ENCODE data around the gene CD27.

Gene CD27

GRCh38 chr12:6435961-6436715, 8.6 kb upstream of the CD27 start:
- Histone ChIP-seq H3K36me3 (ENCODE audit: control insufficient read depth, insufficient read depth, low read length) (no peaks in the 10 kb centered on the region), H3K4me3 (ENCODE audit: extremely low read depth, insufficient read depth, low read length, poor library complexity, severe bottlenecking) (no peak overlapping the region), H3K9me3 (ENCODE audit: control insufficient read depth, low read length) (no peaks in the 10 kb centered on the region), H3K4me1 (ENCODE audit: control insufficient read depth, insufficient read depth, low read length, poor library complexity, severe bottlenecking) (no peaks in the 10 kb centered on the region), H3K27ac (ENCODE audit: low read depth, low read length, severe bottlenecking) (no peak overlapping the region)
- WGBS, 2 experiments (ENCODE audit: insufficient coverage in 2 of 2): 92 to 96% methylated on average over 11 to 12 of the region's 13 CpGs

DNA sequence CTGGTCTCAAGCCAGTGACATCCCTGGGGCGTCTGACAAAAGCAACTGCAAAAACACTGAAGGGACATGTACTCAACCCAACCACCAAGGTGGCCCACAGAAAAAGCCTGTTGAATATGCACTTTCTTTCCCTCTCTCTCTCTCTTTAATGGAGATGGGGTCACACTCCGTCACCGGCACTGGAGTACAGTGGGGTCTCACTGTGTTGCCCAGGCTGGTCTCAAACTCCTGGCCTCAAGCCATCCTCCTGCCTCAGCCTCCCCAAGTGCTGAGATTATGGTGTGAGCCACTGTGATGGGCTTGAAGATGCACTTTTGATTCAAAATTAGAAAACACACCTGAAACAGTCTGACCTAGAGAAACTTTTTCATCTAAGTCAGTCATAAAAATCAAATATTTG, 7.2 kb upstream of the CD27 start:
- WGBS, 2 experiments (ENCODE audit: insufficient coverage in 2 of 2): 95 to 100% methylated on average over 1 to 3 of the region's 3 CpGs
- H3K4me3 ChIP-seq (ENCODE audit: extremely low read depth, insufficient read depth, low read length, poor library complexity, severe bottlenecking): no peak overlapping the region
- no peaks in the 10 kb centered on the region for H3K4me1 ChIP-seq (ENCODE audit: control insufficient read depth, insufficient read depth, low read length, poor library complexity, severe bottlenecking)

GRCh38 chr12:6438345-6438744, 6.4 kb upstream of the CD27 start:
- no peak overlapping the region for H3K4me3 ChIP-seq (ENCODE audit: extremely low read depth, insufficient read depth, low read length, poor library complexity, severe bottlenecking)
- 95 to 98% methylated on average over 7 to 11 of the region's 12 CpGs for WGBS, 2 experiments (ENCODE audit: insufficient coverage in 2 of 2)
- H3K4me1 ChIP-seq (ENCODE audit: control insufficient read depth, insufficient read depth, low read length, poor library complexity, severe bottlenecking): no peaks in the 10 kb centered on the region
- no peaks in the 10 kb centered on the region for H3K9me3 ChIP-seq (ENCODE audit: control insufficient read depth, low read length)
- no peak overlapping the region for H3K27ac ChIP-seq (ENCODE audit: low read depth, low read length, severe bottlenecking)
- H3K36me3 ChIP-seq (ENCODE audit: control insufficient read depth, insufficient read depth, low read length): no peaks in the 10 kb centered on the region

More for the DNA sequence above, 7.2 kb upstream of the CD27 start:
- no peak overlapping the region for H3K27ac ChIP-seq (ENCODE audit: low read depth, low read length, severe bottlenecking)
- H3K36me3 ChIP-seq (ENCODE audit: control insufficient read depth, insufficient read depth, low read length): no peaks in the 10 kb centered on the region
- H3K9me3 ChIP-seq (ENCODE audit: control insufficient read depth, low read length): no peaks in the 10 kb centered on the region

GRCh38 chr12:6440391-6440790, 4.4 kb upstream of the CD27 start:
- Histone ChIP-seq H3K4me1 (ENCODE audit: control insufficient read depth, insufficient read depth, low read length, poor library complexity, severe bottlenecking) (no peaks in the 10 kb centered on the region), H3K9me3 (ENCODE audit: control insufficient read depth, low read length) (no peaks in the 10 kb centered on the region), H3K4me3 (ENCODE audit: extremely low read depth, insufficient read depth, low read length, poor library complexity, severe bottlenecking) (no peak overlapping the region), H3K36me3 (ENCODE audit: control insufficient read depth, insufficient read depth, low read length) (no peaks in the 10 kb centered on the region), H3K27ac (ENCODE audit: low read depth, low read length, severe bottlenecking) (no peak overlapping the region)
- no CpG with 5 or more reads among the region's 1 CpG for WGBS, 2 experiments (ENCODE audit: insufficient coverage in 2 of 2)

DNA sequence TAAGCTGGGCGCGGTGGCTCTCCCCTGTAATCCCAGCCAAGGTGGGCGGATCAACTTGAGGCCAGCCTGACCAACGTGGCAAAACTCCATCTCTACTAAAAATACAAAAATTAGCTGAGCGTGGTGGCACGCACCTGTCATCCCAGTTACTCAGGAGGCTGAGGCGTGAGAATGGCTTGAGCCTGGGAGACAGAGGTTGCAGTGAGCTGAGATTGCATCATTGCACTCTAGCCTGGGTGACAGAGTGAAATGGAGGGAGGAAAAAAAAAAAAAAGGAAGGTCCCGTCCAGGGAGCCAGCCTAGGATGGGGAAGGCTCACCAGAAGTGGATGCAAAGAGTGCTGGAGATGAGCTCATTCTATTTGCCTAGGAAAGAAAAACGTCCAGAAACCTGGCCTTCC, 1.9 kb upstream of the CD27 start:
- 84 to 91% methylated on average over 5 to 9 of the region's 9 CpGs for WGBS, 2 experiments (ENCODE audit: insufficient coverage in 2 of 2)

DNA sequence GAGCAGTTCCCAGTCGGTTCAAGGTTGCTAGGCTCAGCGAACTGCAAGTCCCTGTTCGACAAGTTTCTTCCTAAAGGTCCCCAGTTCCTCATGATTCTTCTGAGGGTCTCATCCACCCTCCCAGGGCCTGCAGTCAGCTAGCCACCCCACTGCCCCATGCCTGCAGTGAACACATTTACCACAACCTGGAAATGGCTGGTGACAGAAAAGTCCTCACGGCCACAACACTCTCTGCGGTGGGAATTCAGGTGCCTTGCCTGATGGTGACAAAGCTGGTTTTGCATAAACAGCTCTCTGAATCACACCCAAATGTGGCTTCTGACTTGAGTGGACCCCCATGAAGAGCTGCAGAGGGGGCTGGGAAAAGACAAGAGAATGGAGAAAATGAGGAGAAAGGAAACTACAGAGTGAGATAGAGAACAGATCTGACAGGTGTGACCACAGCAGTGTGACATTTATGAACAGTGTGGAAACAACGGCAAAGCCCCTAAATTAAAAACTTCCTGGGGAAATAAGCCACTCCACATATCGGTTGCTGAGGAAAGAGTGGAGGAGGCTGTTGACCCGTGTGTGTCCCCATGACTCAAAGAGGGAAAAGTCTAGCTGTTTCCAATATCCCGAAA, 1.3 kb upstream of the CD27 start:
- no peaks in the 10 kb centered on the region for H3K36me3 ChIP-seq (ENCODE audit: control insufficient read depth, insufficient read depth, low read length)
- 77 to 83% methylated on average over 5 to 8 of the region's 9 CpGs for WGBS, 2 experiments (ENCODE audit: insufficient coverage in 2 of 2)
- no peak overlapping the region for H3K4me3 ChIP-seq (ENCODE audit: extremely low read depth, insufficient read depth, low read length, poor library complexity, severe bottlenecking)
- H3K4me1 ChIP-seq (ENCODE audit: control insufficient read depth, insufficient read depth, low read length, poor library complexity, severe bottlenecking): no peaks in the 10 kb centered on the region
- H3K9me3 ChIP-seq (ENCODE audit: control insufficient read depth, low read length): no peaks in the 10 kb centered on the region
- no peak overlapping the region for H3K27ac ChIP-seq (ENCODE audit: low read depth, low read length, severe bottlenecking)

More for the DNA sequence above, 1.9 kb upstream of the CD27 start:
- Histone ChIP-seq H3K4me3 (ENCODE audit: extremely low read depth, insufficient read depth, low read length, poor library complexity, severe bottlenecking) (no peak overlapping the region), H3K9me3 (ENCODE audit: control insufficient read depth, low read length) (no peaks in the 10 kb centered on the region), H3K36me3 (ENCODE audit: control insufficient read depth, insufficient read depth, low read length) (no peaks in the 10 kb centered on the region), H3K27ac (ENCODE audit: low read depth, low read length, severe bottlenecking) (no peak overlapping the region), H3K4me1 (ENCODE audit: control insufficient read depth, insufficient read depth, low read length, poor library complexity, severe bottlenecking) (no peaks in the 10 kb centered on the region)

- no peak overlapping the region for H3K27ac ChIP-seq (ENCODE audit: low read depth, low read length, severe bottlenecking)
- no peaks in the 10 kb centered on the region for H3K36me3 ChIP-seq (ENCODE audit: control insufficient read depth, insufficient read depth, low read length)
- no peak overlapping the region for H3K4me3 ChIP-seq (ENCODE audit: extremely low read depth, insufficient read depth, low read length, poor library complexity, severe bottlenecking)
- no peaks in the 10 kb centered on the region for H3K4me1 ChIP-seq (ENCODE audit: control insufficient read depth, insufficient read depth, low read length, poor library complexity, severe bottlenecking)
- WGBS, 2 experiments (ENCODE audit: insufficient coverage in 2 of 2): 75 to 83% methylated on average over 2 to 3 of the region's 4 CpGs
- H3K9me3 ChIP-seq (ENCODE audit: control insufficient read depth, low read length): no peaks in the 10 kb centered on the region
Measured at GRCh38 chr12:6444031-6444430, 724 bp upstream of the CD27 start.

DNA sequence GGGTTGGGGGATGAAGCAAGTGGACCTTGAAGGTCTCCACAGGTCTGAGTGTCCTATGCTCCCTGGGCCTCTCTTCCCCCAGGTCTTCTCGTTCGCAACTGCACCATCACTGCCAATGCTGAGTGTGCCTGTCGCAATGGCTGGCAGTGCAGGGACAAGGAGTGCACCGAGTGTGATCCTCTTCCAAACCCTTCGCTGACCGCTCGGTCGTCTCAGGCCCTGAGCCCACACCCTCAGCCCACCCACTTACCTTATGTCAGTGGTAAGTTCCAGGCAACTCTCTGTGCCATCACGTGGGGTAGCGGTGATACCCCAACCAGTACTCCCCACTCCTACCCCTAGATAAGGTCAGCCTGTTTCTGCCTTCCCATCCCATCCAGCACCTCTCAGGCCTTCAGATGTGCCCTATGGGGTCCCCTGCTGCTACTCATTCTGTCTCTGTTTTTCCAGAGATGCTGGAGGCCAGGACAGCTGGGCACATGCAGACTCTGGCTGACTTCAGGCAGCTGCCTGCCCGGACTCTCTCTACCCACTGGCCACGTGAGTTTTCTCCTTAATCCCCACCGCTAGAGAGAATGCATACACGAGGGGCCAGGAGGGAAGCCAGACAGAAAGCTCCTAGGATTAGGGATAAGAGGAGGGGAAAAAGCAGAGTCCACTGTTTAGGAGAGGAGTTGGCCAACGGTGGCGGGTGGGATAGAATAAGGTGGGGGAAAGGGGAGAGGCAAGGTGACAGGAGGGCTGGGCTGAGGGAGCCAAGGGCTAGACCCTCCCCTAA, 5.5 kb downstream of the CD27 start:
- H3K4me3 ChIP-seq (ENCODE audit: extremely low read depth, insufficient read depth, low read length, poor library complexity, severe bottlenecking): no peak overlapping the region
- H3K27ac ChIP-seq (ENCODE audit: low read depth, low read length, severe bottlenecking): no peak overlapping the region
- no peaks in the 10 kb centered on the region for H3K36me3 ChIP-seq (ENCODE audit: control insufficient read depth, insufficient read depth, low read length)
- 87 to 89% methylated on average over 12 of the region's 16 CpGs for WGBS, 2 experiments (ENCODE audit: insufficient coverage in 2 of 2)
- H3K9me3 ChIP-seq (ENCODE audit: control insufficient read depth, low read length): no peaks in the 10 kb centered on the region
- peaks cover 17% of the 10 kb centered on the region for H3K4me1 ChIP-seq (ENCODE audit: control insufficient read depth, insufficient read depth, low read length, poor library complexity, severe bottlenecking)

DNA sequence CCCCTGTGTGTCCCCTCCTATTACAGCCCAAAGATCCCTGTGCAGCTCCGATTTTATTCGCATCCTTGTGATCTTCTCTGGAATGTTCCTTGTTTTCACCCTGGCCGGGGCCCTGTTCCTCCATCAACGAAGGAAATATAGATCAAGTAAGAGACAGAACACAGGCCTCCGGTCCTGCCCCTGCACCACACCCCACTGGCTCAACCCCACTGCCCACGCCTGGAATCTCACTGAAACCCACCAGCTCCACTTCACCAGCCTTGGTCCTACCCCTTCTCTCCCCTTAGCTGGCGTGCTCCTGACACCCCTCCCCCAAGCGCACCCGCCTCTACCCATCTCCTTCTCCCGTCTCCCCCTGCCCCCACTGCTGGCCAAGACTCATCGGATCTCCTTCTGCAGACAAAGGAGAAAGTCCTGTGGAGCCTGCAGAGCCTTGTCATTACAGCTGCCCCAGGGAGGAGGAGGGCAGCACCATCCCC, 6.2 kb downstream of the CD27 start:
- 44 to 56% methylated on average over 7 to 10 of the region's 11 CpGs for WGBS, 2 experiments (ENCODE audit: insufficient coverage in 2 of 2)
- Histone ChIP-seq H3K27ac (ENCODE audit: low read depth, low read length, severe bottlenecking) (peak overlapping the region; percentile 83), H3K9me3 (ENCODE audit: control insufficient read depth, low read length) (no peaks in the 10 kb centered on the region), H3K36me3 (ENCODE audit: control insufficient read depth, insufficient read depth, low read length) (no peaks in the 10 kb centered on the region), H3K4me1 (ENCODE audit: control insufficient read depth, insufficient read depth, low read length, poor library complexity, severe bottlenecking) (peaks cover 17% of the 10 kb centered on the region), H3K4me3 (ENCODE audit: extremely low read depth, insufficient read depth, low read length, poor library complexity, severe bottlenecking) (peak overlapping the region; percentile 31)

GRCh38 chr12:6451348-6452244, 6.8 kb downstream of the CD27 start, which contains the start of gene TAPBPL:
TSS of gene TAPBPL (plus strand) at chr12:6452042. CDS start at chr12:6452249, 207 bp downstream.
- H3K27ac ChIP-seq (ENCODE audit: low read depth, low read length, severe bottlenecking): peak within 1 kb of the TSS; percentile 83
- H3K4me1 ChIP-seq (ENCODE audit: control insufficient read depth, insufficient read depth, low read length, poor library complexity, severe bottlenecking): peaks cover 17% of the 10 kb centered on the region
- H3K9me3 ChIP-seq (ENCODE audit: control insufficient read depth, low read length): no peaks in the 10 kb centered on the region
- WGBS, 2 experiments (ENCODE audit: insufficient coverage in 2 of 2): 29 to 40% methylated on average over 23 to 26 of the region's 27 CpGs
- peak within 1 kb of the TSS; percentile 31 for H3K4me3 ChIP-seq (ENCODE audit: extremely low read depth, insufficient read depth, low read length, poor library complexity, severe bottlenecking)
- H3K36me3 ChIP-seq (ENCODE audit: control insufficient read depth, insufficient read depth, low read length): no peaks in the 10 kb centered on the region
